Subcutaneous adipose tissue (tissue), 4 donors: Measurements from ENCODE around the gene CTCFL. TPM values are rescaled to one million over a fixed set of nuclear protein-coding genes. Genes with fewer than 3 reads are reported as not detected.

Experiments
- total RNA-seq, 4 donors: library from RNA; depleted of rRNA; stranded (reverse); fragments of >200 nt; gene quantifications; one replicate each; pipeline ENCODE4 v1.1.0, GENCODE V29; 2016
- TF ChIP-seq, protein P1 (sequence below): fragments of 450-650 bp; IDR thresholded peaks from one replicate; pipeline ENCODE4 v1.5.1; 2016; ENCODE audit warnings: low read depth, mild to moderate bottlenecking, control low read depth, antibody characterized with exemption, moderate library complexity

Gene CTCFL
- total RNA-seq, 4 donors from 2014 or later: 0.17 TPM; not detected in 3

- TF ChIP-seq, protein P1, sequence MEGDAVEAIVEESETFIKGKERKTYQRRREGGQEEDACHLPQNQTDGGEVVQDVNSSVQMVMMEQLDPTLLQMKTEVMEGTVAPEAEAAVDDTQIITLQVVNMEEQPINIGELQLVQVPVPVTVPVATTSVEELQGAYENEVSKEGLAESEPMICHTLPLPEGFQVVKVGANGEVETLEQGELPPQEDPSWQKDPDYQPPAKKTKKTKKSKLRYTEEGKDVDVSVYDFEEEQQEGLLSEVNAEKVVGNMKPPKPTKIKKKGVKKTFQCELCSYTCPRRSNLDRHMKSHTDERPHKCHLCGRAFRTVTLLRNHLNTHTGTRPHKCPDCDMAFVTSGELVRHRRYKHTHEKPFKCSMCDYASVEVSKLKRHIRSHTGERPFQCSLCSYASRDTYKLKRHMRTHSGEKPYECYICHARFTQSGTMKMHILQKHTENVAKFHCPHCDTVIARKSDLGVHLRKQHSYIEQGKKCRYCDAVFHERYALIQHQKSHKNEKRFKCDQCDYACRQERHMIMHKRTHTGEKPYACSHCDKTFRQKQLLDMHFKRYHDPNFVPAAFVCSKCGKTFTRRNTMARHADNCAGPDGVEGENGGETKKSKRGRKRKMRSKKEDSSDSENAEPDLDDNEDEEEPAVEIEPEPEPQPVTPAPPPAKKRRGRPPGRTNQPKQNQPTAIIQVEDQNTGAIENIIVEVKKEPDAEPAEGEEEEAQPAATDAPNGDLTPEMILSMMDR: no peak
Measured at GRCh38 chr20:57501461-57502335, 23.2 kb downstream of the CTCFL start.

GRCh38 chr20:57500962-57501361, 24.0 kb downstream of the CTCFL start:
- TF ChIP-seq, protein P1: no peak

DNA sequence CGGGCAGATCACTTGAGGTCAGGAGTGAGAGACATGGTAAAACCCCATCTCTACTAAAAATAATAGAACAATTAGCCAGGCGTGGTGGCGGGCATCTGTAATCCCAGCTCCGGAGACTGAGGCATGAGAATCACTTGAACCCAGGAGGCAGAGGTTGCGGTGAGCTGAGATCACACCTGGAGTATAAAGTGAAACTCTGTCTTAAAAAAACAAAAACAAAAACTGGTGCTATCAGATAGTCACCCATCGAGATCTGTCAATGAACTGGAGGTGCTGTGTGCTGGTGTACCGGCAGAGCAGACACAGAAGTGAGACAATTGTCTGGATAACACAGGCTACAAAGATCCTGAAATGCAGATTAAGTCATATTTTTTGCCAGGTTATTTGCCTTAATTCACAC, 24.7 kb downstream of the CTCFL start:
- TF ChIP-seq, protein P1: no peak

DNA sequence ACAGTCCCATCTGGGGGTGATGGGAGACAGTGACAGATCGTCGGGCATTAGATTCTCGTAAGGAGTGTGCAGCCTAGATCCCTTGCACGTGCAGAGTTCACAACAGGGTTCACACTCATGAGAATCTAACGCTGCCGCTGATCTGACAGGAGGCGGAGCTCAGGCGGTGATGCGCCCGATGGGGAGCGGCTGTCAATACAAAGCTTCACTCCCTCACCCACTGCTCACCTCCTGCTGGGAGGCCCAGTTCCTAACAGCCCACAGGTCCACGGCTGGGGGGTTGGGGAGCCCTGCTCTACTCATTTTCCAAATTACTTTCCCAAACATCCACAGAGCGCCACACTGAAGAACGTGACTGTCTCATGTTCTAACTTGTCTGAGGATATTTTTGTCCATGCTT, 25.3 kb downstream of the CTCFL start:
- TF ChIP-seq, protein P1: no peak

- TF ChIP-seq, protein P1: no peak
Measured at GRCh38 chr20:57498425-57499400, 26.2 kb downstream of the CTCFL start.

DNA sequence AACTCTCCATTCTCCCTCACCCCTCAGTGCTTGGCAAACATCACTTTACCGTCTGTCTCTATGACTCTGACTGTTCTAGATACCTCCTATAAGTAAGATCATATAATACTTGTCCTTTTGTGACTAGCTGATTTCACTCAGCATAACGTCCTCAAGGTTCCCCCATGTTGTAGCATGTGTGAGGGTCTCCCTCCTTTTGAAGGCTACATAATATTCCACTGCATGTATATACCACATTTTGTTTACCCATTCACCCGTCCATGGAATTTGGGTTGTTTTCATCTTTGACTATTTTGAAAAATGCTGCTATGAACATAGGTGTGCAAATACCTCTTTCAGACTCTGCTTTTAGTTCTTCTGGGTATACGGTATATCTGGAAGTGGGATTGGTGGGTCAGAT, 28.3 kb downstream of the CTCFL start:
- TF ChIP-seq, protein P1: no peak

GRCh38 chr20:57495978-57496377, 29.0 kb downstream of the CTCFL start:
- TF ChIP-seq, protein P1: no peak
